Stimulated activated CD4-positive, alpha-beta T cell treated with anti-CD3 and anti-CD28 coated beads, Interleukin-15, amount 100 ng/mL, for 24 hours (primary cell): ENCODE data around the gene SARS2.
"Not testable (repeated sequence)": the region's sequence is repeated elsewhere in the genome, so short reads cannot be mapped to it uniquely, and the experiment has no call there.

ENCODE experiments used
- DNase-seq: peaks from one replicate; pipeline ENCODE4 v3.0.0-alpha.2; 2020

SARS2 gene

DNA sequence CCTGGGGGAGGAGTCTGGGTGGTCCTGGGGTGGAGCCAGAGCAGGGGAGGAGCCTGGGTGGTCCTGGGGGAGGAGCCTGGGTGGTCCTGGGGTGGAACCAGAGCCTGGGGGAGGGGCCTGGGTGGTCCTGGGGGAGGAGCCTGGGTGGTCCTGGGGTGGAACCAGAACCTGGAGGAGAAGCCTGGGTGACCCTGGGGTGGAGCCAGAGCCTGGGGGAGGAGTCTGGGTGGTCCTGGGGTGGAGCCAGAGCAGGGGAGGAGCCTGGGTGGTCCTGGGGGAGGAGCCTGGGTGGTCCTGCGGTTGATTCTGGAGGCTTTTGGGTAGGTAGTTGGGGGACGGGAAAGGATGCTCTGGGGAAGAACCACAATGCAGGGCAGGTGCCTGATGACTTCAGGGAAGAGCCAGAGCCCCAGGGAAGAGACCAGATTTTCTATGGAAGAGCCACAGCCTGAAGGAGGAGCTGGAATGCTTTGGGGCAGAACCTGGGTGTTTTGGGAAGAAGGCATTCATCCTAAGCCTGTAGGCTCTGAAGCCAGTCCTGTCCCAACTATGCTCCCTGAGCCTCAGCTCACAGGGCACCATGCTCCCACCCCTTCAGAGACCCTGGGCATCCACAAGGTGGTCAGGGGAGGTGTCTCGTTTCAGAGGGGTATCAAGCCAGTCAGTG lies 15.1 kb upstream of the SARS2 start:
- DNase-seq, result no peak

DNA sequence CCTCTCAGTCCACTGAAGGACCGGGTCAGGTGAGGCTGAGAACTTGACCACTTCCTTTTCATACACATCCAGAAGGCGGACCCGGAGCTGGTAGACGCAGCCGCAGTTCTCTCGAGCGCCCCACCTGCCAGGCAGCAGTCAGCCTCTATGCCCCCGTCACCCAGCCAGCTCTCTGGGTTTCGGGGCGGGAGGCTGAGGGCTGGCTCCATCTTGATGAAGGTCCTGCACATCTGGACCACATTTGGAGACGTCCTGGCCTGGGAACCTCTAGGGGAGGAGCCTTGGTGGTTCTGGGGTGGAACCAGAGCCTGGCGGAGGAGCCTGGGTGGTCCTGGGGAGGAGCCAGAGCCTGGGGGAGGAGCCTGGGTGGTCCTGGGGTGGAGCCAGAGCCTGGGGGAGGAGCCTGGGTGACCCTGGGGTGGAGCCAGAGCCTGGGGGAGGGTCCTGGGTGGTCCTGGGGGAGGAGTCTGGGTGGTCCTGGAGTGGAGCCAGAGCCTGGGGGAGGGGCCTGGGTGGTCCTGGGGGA lies 14.5 kb upstream of the SARS2 start:
- DNase-seq, result no peak

DNA sequence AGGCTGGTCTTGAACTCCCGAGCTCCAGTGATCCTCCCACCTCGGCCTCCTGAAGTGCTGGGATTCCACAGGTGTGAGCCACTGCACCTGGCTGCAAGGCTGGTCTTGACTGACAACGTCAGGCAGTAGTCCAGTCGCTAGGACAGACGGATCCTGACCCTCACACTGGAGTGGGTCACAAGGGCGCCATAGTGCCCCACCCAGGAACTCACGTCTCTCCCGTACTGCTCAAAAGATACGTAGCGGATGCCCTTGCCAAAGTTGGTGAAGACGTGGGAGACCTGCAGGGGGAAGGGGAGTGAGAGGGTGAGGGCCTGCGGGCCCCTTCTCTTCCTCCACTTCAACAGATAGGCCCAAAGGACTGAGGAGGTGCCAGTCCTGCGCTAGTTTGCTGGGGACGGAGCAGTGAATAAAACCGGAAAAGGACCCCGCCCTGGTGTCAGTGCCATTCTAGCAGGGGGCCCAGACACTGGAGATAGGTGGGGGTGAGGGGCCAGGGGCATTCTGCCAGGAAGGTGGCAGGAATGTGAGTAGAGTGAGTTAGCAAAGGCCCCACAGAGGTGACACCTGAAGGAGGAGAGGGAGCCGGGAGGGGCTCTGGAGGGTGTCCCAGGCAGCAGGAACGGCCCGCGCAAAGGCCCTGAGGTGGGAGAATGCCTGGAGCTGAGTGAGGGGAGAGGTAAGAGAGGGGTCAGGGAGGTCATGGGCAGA lies 12.1 kb upstream of the SARS2 start:
- no peak for DNase-seq

DNA sequence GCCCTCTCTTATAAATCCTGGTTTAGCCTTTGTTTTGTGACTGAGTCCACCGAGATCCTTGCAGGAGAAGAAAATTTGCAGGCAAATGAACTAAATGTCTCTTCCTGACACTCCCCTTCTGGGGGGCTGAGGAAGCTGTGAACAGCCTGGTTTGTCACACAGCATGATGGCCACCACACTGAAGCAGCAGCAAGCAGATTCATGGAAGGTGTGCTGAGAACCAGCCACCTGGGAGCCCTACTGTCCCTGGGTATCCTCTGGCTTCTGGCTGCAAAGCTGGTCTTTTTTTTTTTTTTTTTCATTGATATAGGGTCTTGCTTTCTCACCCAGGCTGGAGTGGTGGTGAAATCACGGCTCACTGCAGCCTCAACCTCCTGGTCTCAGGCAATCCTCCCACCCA lies 11.4 kb upstream of the SARS2 start:
- DNase-seq, result no peak

DNA sequence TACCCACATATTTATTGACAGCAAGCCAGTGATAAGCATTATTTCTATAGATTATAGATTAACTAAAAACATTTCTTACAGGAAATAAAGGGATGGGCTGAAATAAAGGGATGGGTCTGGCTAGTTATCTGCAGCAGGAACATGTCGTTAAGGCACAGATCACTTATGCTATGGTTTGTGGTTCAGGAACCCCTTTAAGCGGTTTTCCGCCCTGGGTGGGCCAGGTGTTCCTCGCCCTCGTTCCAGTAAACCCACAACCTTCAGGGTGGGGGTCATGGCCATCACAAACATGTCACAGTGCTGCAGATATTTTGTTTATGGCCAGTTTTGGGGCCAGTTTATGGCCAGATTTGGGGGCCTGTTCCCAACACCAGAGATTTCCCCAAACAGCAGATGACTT lies 10.9 kb upstream of the SARS2 start:
- DNase-seq, result not testable (repeated sequence)

DNA sequence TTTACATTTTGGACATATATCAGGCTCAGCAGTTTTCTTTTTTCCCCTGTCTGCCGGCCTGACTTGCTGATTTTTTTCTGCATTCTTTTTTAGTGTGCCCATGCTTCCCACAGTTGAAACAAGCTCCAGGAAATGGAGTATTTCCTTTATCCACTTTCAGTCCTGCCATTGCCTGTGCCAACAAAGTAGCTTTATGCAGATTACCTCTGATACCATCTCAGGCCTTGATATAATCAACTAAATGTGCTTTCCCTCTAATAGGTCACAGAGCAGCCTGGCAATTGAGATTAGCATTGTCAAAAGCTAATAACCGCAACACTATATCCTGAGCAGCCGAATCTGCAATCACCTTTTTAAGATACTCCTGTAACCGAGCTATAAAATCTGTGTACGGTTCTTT lies 9.4 kb upstream of the SARS2 start:
- DNase-seq, result no peak

DNA sequence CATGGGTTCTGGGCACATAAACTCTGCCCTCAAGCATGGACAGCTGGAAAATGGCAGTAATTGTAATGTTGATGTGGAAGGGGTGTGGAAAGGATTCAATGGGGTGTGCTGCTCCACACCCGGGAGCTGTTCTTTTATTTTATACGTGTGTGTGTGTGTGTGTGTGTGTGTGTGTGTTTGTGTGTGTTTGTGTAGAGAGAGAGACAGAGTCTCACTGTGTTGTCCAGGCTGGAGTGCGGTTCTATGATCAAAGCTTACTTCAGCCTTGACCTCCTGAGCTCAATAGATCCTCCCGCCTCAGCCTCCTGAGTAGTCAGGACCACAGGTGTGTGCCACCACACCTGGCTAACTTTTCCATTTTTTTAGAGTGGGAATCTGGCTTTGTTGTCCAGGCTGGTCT lies 3.0 kb upstream of the SARS2 start:
- no peak for DNase-seq

DNA sequence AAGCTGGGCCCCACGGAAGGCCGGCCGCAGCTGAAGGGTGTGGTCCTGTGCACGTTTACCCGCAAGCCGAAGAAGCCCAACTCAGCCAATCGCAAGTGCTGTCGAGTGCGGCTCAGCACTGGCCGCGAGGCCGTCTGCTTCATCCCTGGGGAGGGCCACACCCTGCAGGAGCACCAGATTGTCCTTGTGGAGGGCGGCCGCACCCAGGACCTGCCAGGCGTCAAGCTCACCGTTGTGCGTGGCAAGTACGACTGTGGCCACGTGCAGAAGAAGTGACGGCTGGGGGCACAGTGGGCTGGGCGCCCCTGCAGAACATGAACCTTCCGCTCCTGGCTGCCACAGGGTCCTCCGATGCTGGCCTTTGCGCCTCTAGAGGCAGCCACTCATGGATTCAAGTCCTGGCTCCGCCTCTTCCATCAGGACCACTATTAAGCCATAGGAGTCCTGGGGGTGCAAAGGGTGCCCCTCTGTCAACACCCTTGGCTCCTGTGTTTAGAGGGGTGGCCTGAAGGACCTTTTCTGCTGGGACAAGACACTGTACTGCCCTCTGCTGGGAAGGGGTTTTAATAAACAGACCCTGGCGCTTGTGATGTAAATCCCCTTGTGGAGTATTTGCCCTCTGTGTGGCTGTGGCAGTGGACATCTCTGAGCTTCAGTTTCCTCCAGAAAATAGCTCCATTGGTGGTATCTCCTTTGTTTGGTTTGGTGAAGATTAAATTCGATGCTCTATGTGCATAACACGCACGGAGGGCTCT lies 2.0 kb upstream of the SARS2 start:
- DNase-seq, result peak; percentile 51

DNA sequence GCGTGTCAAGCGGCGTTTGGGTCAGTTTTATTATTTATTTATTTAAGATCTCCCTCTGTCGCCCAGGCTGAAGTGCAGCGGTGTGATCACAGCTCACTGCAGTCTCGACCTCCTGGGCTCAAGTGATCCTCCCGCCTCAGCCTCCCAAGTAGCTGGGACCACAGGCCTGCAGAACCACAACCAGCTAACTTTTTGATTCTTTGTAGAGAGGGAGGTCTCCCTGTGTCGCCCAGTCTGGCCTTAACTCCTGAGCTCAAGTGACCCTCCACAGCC lies 894 bp upstream of the SARS2 start:
- no peak for DNase-seq

DNA sequence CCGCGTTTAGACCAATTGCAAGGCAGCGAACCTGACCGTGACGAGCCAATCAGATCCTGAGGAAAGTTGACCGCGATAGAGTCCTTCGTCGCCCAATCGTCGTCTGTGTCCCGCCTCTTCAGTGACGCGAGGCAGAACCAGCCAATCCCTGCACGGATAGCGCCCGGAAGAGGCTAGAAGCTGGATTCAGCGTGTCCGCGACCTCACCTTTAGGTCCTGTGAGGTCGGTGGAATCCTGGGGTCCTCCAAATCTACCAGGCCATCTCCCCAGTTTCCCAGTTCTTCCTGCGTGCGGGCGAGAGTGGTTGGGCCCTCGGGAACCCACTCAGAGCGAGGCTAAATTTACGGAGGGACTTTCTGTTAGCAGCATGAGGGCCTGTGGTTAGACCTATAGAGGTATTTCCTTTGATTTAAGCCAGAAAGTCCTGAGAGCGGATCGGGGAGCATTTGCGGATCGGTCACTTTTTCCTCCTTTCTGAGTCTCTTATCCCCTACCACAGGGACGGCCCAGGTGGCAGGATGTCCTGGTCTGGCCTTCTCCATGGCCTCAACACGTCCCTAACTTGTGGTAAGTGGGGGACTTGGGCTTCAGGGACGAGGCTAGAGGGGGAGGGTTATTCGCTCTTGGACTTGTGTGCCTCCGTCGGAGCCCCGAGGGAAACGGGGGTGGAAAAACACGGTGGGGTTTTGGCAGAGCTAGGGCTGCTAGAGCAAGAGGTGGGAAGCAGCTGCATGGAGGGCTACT lies 385 bp upstream of the SARS2 start, which contains the start of gene MRPS12:
MRPS12 (plus strand) TSS at position 169 of the 745 bp plus-strand sequence; CDS start at position 520, 351 bp downstream.
- peak; percentile 99 for DNase-seq

DNA sequence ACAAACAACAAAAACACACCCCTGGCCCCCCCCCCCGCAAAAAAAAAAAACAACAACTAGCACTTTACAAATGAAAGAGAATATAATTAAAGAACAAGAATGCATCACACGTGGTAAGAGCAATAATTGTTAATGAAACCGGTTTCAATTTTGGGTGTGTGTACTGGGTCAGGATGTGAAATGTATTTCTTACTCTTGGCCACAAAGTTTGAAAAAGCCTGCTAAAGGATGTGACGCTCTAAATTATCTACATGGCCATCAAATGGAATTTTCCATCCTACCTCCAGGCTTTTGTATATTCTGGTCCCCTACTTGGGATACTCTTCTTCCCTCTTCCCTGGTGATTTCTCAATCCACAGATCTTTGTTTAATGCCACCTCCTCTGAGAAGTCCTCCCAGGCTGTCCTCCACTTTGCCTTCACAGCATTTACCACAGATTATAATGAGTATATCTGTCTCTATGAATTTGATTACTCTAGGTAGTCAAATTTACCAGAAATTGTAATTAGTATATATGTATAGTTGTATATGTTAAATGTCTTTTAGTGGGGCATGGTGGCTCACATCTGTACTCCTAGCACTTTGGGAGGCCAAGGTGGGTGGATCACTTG lies 2.1 kb downstream of the SARS2 start:
- DNase-seq, result no peak

DNA sequence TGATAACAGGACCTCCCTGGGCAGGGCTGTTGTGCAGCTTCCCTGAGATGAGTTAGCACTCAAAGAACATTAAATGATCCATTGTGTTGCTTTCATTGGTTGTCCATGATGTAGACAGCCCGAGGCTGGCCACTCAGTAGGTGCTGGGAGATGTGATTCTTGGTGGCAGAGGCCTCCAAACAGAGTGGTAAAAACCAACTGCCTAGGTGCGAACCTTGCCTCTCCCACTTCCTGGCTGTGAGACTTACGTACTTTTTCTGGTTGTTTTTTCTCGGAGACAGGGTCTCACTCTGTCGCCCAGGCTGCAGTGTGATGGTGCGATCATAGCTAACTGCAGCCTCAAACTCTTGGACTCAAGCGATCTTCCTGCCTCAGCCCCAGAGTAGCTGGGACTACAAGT lies 6.2 kb downstream of the SARS2 start:
- DNase-seq, result no peak

DNA sequence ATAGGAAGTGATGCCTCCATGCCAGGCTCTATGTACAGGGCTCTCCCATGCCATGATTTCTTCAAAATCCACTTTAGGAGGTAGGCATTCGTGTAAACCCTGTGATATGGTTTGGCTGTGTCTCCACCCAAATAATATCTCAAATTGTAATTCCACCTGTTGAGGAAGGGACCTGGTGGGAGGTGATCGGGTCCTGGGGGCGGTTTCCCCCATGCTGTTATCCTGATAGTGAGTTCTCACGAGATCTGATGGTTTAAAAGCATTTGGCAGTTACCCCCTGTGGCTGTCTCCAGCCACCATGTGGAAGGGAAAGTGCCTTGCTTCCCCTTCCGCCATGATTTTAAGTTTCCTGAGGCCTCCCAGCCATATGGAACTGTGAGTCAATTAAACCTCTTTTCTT lies 8.1 kb downstream of the SARS2 start:
- DNase-seq, result no peak

DNA sequence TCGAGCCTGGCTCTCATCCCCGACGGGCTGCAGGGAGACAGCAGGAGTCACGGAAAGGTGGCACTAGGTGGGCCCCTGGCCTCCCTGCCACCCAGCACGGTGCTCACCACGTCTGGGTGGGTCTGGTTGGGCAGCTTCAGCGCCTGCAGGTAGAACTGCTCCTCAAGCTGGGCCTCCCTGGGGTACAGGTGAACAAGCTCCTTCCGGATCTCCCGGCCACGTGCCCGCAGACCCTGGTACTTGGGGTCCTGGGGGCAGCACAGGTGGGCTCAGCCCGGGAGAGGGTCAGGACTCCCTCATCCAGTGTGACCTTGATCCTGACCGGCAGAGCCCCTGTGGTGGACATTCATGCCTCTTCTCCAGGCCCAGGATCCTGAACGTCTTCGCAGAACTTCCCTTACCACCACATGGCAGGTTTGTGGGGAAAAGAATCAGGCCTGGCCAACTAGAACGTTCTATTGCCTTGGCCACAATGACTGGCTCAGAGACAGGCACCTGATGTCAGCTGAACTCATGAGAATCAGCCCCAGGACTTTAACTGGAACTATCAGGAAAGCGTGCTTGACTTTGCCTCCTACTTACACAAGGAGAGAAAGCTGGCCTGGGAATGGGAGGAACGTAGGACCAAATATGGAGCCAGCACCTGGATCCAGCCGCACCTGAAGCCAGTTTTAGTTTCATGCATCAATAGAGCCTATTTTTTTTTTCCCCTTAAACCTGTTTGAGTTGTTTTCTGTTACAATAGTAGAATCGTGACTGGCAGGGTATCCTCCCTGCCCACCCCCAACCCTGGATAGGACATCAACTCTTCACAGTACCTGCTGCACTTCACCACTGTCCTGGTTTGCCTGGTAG lies 8.9 kb downstream of the SARS2 start:
- DNase-seq, result no peak

DNA sequence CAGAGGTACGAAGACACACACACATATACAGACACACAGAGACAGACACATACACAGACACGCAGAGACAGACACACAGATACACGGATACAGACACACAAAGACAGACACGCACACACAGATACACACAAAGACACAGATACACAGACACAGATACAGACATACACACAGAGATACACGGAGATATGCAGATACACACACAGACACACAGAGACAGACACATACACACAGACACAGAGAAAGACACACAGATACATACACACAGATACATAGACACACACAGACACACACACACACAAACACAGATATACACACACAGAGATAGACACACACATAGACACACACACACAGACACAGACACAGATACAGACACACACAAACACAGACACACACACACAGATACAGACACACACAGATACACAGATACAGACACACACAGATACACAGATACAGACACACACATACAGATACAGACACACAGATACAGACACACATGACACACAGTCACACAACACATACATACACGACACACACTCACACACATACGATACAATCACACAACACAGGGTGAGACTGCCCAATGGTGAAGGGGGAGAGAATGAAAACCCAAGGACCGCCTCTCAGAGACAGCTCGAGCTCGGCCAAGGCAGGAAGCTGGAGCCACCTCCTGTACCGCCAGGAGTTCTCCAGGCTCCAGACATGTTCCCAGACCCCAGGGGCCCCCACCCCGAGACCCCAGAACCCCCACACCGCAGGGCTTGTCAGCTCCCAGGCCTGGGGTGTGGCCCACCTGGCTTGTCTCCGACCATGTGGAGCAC lies 9.8 kb downstream of the SARS2 start:
- no peak for DNase-seq

DNA sequence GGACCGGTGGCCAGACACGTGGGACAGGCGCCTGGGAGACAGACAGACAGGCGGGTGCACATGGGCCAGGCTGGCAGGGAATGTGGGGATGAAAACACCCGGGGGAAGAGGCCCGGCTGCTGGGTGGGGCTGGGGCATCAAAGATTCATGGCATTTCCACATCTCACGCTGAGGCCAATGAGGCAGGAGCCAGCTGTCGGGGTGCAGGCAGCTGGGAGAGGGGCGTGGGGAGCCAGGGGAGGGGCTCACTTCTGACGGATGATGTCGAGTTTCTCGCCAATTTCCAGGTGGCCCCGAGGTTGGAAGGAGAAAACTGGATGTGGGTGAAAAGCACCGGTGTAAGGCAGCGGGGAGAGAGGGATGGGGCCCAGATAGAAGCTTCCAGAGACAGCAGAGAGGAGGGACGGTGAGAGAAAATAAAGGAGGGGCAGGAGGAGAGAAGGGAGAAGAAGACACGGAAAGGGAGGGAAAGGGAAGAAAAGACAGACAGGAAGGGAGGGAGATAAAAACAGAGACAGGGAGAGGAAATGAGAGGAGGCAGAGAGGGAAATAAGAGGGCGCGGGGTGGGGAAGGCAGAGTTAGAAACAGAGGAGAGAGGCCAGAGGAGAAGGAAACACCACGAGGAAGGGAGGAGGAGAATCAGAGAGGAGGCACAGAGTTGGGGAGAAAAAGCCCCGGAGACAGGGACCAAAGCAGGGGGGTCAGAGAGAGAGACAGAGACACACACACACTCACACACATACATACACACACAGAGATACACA lies 10.5 kb downstream of the SARS2 start:
- no peak for DNase-seq

DNA sequence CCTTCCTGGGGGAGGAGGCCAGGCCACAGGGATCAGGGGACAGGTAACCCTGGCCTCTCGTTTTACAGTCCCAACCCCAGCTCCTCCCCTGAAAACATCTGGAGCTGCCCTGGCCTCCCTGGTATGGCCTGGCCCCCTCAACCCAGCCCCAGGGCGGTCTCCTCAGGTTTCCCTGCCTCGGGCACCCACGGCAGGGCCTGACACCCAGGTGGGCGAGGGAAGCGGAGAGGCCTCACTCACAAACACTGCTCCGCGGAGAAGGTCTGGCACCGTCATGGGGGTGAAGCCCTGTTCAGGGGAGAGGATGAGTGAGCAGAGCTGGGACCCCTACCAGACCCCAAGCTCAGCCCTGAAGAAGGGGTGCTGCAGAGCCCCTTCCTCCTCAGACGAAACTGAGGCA lies 12.0 kb downstream of the SARS2 start:
- DNase-seq, result no peak

DNA sequence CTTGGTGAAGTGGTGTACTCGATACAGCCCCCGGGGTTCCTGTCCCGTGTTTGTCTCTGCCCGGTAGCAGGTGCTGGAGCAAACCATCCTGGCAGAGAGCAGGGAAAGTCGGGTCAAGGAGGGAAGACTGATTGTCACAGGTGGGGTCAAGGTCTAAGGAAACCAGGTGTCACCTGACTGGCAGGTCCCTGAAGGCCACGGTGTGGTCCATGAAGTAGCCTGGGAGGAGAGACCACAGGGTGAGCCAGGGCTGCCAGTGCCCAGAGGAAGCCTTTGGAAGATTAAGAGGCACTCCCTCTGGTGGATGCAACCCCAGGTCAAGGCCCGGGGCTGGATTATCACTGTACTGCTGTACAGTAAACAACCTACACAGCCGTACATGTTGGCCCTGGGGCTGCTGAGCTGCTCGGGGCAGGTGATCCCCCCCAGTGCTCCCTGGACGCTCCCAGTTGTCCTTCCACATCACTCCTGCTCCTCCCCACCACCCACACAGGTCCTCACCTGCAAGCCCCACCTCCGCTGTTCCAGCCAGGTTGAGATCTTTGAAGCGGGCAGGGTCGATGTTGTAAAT lies 12.6 kb downstream of the SARS2 start:
- no peak for DNase-seq

DNA sequence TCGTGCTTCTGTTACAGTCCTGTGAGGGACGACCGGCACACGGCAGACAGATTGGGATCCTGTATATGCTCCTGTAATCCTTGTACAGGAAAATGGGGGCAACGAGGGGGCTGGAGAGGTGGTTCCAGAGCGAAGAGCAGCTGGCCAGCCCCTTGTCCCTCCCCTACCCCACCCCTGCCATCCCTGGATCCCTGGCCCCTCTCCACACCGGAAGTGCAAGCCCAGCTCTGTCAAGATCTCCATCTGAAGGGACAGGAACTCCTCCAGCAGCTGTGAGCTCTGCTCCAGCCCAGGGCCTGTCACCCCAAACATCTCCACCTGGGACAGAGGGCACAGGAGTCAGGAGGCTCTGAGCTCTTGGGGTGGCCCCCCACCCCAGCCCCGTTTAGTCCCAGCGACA lies 13.0 kb downstream of the SARS2 start:
- no peak for DNase-seq
